ENCODE measurements around the gene C19orf53. TPM values are rescaled to one million over a fixed set of nuclear protein-coding genes. Genes with fewer than 3 reads are reported as not detected.

C19orf53 gene
- total RNA-seq (100 to 1,000 TPM in 3 of 4 donors, 10 to 100 TPM in 1; 91.3 to 121 (median 104) TPM), polyA plus RNA-seq (233 TPM)
- long read RNA-seq, donor 1, transcript C19orf53-202 (3 exons, 873 nt) = major isoform, 62 of 63 reads
- long read RNA-seq, donor 1, partial matches to known transcripts = 0 of 63 reads
- long read RNA-seq, donor 1, other reads (novel, unspliced or antisense) = 0 of 63 reads
- long read RNA-seq, donor 2, transcript C19orf53-202 (3 exons, 873 nt) = major isoform, 58 of 62 reads
- long read RNA-seq, donor 2, partial matches to known transcripts = 0 of 62 reads
- long read RNA-seq, donor 2, other reads (novel, unspliced or antisense) = 1 of 62 reads
- long read RNA-seq, donor 3, transcript C19orf53-202 (3 exons, 873 nt) = major isoform, 26 of 28 reads
- long read RNA-seq, donor 3, partial matches to known transcripts = 0 of 28 reads
- long read RNA-seq, donor 3, other reads (novel, unspliced or antisense) = 2 of 28 reads
- long read RNA-seq, donor 4, transcript C19orf53-202 (3 exons, 873 nt) = major isoform, 56 of 58 reads
- long read RNA-seq, donor 4, partial matches to known transcripts = 0 of 58 reads
- long read RNA-seq, donor 4, other reads (novel, unspliced or antisense) = 0 of 58 reads

DNA sequence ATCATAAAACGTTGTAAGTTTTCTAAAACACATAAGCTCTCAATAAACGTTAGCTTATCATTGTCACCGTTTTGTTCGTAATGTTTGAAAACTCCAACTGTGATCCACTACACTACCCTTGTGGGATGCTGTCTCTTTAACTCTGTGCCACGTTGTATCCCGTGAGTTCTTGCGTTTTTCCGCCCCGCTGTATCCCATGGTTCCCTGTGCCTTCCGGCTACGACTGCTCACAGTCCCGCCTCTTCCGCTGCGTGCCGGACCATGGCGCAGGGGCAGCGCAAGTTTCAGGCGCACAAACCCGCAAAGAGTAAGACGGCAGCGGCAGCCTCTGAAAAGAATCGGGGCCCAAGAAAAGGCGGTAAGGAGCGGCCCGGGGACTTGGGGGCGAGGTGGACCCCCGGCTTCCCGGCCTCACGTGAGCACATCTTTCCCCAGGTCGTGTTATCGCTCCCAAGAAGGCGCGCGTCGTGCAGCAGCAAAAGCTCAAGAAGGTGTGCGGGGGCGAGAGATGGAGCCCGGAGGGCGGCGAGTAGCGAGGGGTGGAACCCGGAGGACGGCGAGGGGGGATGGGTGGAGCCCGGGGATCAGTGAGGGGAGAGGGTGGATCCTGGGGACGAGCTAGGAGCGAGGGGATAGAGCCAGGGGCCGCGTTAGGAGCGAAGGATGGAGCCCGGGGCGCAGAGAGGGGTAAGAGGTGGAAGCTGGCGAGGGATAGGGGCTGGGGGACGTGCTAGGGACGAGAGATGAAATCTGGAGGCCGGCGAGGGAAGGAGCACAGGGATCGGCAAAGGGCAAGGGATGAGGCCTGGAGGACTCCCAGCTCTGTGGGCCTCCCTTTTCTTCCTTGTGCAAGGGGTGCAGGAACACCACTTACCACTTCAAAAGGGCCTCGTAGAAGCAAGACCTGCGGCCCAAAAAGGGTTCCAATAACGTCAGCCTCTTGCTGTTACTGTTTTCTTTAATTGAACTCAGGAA is at the start of gene C19orf53:
TSS of gene C19orf53 (plus strand) at position 240 of the 975 bp plus-strand sequence. CDS start at position 262, 22 bp downstream.
- DNase-seq = peak; percentile 90 to 96 (median 93)
- Histone ChIP-seq H3K4me3 (ENCODE audit: low read length) (peak within 1 kb of the TSS; percentile 92), H3K4me1 (ENCODE audit: control insufficient read depth, insufficient read depth, low read length) (peaks cover 2% of the 10 kb centered on the region), H3K27me3 (ENCODE audit: control insufficient read depth, insufficient read depth) (no peaks in the 10 kb centered on the region), H3K9me3 (ENCODE audit: control insufficient read depth, low read length) (no peaks in the 10 kb centered on the region), H3K27ac (ENCODE audit: low read length) (peak within 1 kb of the TSS; percentile 88)
- intact Hi-C loops (cut with DNase I) = no loop called here
- WGBS = under 1% methylated on average over 61 of the region's 61 CpGs
- peak; percentile 97 to 98 for ATAC-seq

GRCh38 chr19:13726323-13726722 is 47.9 kb upstream of the C19orf53 start:
- ATAC-seq (no peak), DNase-seq (no peak)
- Histone ChIP-seq H3K27ac (ENCODE audit: low read length) (no peak overlapping the region), H3K4me1 (ENCODE audit: control insufficient read depth, insufficient read depth, low read length) (no peaks in the 10 kb centered on the region), H3K4me3 (ENCODE audit: low read length) (no peak overlapping the region), H3K9me3 (ENCODE audit: control insufficient read depth, low read length) (no peaks in the 10 kb centered on the region), H3K27me3 (ENCODE audit: control insufficient read depth, insufficient read depth) (no peaks in the 10 kb centered on the region)
- intact Hi-C loops (cut with DNase I) = loop anchor here in 1 of 4 donors (10.0 kb wide), 1 partner anchor 452 kb away; no protein-coding TSS in a partner anchor
- WGBS = 95% methylated on average over 5 of the region's 5 CpGs

- ATAC-seq = no peak
- DNase-seq = no peak
- Histone ChIP-seq H3K9me3 (ENCODE audit: control insufficient read depth, low read length) (no peaks in the 10 kb centered on the region), H3K27me3 (ENCODE audit: control insufficient read depth, insufficient read depth) (no peaks in the 10 kb centered on the region), H3K27ac (ENCODE audit: low read length) (no peak overlapping the region), H3K4me1 (ENCODE audit: control insufficient read depth, insufficient read depth, low read length) (no peaks in the 10 kb centered on the region), H3K4me3 (ENCODE audit: low read length) (no peak overlapping the region)
- 47% methylated on average over 8 of the region's 8 CpGs for WGBS
- intact Hi-C loops (cut with DNase I) = loop anchor here in 1 of 4 donors (10.0 kb wide), 1 partner anchor 453 kb away; no protein-coding TSS in a partner anchor
Measured at GRCh38 chr19:13727798-13728197, 46.5 kb upstream of the C19orf53 start.

DNA sequence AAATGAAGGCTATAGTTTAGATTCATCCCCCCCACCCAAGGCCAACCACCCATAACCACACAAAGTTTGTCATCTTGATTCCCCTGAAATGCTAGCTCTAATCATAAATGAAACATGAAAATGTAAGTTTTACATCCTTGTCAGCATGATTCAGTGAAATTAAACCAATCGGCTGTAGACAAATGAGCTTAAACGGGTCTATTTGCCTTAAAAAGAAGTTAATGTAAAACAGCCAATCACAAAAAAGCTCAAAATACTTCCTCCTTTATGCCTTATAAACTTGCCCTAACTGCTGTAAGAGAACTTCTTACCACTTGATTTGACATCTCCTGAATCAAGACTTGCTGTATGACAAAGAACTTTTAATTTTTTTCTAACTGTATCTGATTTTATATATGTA is 44.4 kb upstream of the C19orf53 start:
- Histone ChIP-seq H3K9me3 (ENCODE audit: control insufficient read depth, low read length) (no peaks in the 10 kb centered on the region), H3K27me3 (ENCODE audit: control insufficient read depth, insufficient read depth) (no peaks in the 10 kb centered on the region), H3K27ac (ENCODE audit: low read length) (no peak overlapping the region), H3K4me3 (ENCODE audit: low read length) (no peak overlapping the region), H3K4me1 (ENCODE audit: control insufficient read depth, insufficient read depth, low read length) (peaks cover 2% of the 10 kb centered on the region)
- DNase-seq (no peak), ATAC-seq (no peak)
- intact Hi-C loops (cut with DNase I) = loop anchor here in 1 of 4 donors (10.0 kb wide), 1 partner anchor 455 kb away; no protein-coding TSS in a partner anchor
- 59% methylated on average over 2 of the region's 2 CpGs for WGBS

DNA sequence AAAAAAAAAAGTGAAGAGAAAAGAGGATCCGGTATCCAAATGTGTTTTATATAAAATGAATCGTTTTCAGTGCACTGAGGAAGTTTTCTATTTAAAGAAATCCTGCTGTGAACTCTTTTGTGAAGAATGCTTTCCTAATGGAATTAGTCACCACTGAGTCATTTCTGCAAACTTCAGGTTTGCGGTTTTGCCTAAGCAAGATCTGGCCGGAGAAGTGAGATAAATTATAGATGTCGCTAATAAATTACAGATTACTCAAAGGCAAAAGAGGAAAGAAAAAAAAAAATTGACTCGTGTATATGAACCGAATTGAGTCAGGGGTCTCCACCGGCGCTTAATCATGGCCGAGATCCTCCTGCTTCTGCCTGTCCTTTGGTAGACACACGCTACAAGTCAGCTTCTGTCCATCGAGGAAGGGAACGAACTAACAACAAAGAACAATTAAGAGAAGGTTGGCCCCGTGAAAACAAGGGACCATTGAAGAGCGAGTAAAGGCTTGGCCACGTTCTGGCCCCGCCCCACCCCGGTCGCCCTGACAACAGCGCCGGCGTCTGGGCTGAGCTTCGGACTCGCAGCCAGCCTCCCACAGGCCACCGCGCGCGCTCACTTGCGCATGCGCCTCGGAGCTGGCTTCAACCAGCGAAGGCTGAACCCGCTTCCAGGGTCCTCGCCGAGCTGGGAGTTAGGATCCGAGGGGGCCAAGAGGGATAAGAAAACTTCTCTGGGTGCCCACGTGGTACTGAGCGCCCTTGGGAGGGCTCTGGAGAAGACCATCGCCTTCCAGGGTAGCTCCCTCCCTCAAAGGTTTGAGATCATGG is 42.9 kb upstream of the C19orf53 start:
- Histone ChIP-seq H3K4me3 (ENCODE audit: low read length) (peak overlapping the region; percentile 80), H3K9me3 (ENCODE audit: control insufficient read depth, low read length) (no peaks in the 10 kb centered on the region), H3K27me3 (ENCODE audit: control insufficient read depth, insufficient read depth) (no peaks in the 10 kb centered on the region), H3K4me1 (ENCODE audit: control insufficient read depth, insufficient read depth, low read length) (peaks cover 2% of the 10 kb centered on the region), H3K27ac (ENCODE audit: low read length) (peak overlapping the region; percentile 91)
- DNase-seq (peak; percentile 96 to 99 (median 99)), ATAC-seq (peak; percentile 99 to 100)
- intact Hi-C loops (cut with DNase I) = no loop called here
- WGBS = 2% methylated on average over 39 of the region's 39 CpGs

DNA sequence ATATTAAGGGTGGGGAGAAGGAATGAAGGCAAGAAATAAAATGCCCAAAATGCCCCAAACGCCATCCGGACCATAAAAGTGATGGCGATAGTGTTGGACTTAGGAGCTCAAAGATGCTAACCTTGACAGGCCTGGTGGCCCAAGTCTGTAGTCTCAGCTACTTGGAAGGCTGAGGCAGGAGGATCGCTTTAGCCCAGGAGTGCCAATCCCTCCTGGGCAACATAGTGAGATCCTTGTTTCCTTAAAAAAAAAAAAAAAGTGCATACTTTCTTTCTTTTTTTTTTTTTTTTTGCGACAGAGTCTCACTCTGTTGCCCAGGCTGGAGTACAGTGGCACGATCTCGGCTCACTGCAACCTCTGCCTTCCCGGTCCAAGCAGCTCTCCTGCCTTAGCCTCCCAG is 41.9 kb upstream of the C19orf53 start:
- Histone ChIP-seq H3K9me3 (ENCODE audit: control insufficient read depth, low read length) (no peaks in the 10 kb centered on the region), H3K27me3 (ENCODE audit: control insufficient read depth, insufficient read depth) (no peaks in the 10 kb centered on the region), H3K4me3 (ENCODE audit: low read length) (no peak overlapping the region), H3K27ac (ENCODE audit: low read length) (no peak overlapping the region), H3K4me1 (ENCODE audit: control insufficient read depth, insufficient read depth, low read length) (peaks cover 2% of the 10 kb centered on the region)
- ATAC-seq (no peak), DNase-seq (no peak)
- whole genome bisulfite sequencing = 83% methylated on average over 8 of the region's 8 CpGs
- intact Hi-C loops (cut with DNase I) = no loop called here

DNA sequence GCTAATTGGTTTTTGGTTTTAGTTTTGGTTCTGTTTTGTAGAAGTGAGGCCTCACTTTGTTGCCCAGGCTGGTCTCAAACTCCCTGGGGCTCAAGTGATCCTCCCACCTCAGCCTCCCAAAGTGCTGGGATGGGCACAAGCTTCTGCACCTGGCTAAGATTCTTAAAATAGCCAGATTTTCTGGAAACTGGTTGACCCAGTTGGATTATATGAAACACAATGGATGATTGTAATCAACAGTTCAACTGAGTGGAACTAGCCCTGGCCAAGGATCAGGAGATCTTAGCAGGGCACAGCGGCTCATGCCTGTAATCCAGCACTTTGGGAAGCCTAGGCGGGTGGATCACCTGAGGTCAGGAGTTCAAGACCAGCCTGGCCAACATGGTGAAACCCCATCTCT is 39.5 kb upstream of the C19orf53 start:
- H3K27me3 ChIP-seq (ENCODE audit: control insufficient read depth, insufficient read depth) = no peaks in the 10 kb centered on the region
- DNase-seq (no peak), ATAC-seq (no peak)
- 93% methylated on average over 2 of the region's 2 CpGs for WGBS
- H3K4me3 ChIP-seq (ENCODE audit: low read length) = no peak overlapping the region
- H3K27ac ChIP-seq (ENCODE audit: low read length) = no peak overlapping the region
- H3K4me1 ChIP-seq (ENCODE audit: control insufficient read depth, insufficient read depth, low read length) = peaks cover 2% of the 10 kb centered on the region
- no peaks in the 10 kb centered on the region for H3K9me3 ChIP-seq (ENCODE audit: control insufficient read depth, low read length)
- intact Hi-C loops (cut with DNase I) = no loop called here

DNA sequence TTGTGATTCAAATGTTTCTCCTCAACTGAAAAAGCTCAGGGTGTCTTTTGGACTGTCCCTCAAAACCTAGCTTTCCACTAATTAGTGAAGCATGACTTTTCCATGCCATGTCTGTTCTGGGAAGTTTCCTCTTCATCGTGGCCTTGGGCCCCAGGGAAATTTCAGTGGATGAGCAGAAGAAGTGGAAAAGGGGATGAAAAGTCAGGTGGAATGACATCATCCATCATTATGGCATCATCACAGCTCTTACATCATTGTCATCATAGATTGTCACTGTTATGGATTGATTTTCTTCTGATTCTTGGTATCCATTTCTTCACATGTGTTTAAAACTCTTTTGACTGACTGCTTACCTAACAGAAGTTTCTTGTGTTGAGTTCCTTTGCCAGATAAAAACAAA is 36.2 kb upstream of the C19orf53 start:
- no peak for ATAC-seq
- Histone ChIP-seq H3K27ac (ENCODE audit: low read length) (no peak overlapping the region), H3K9me3 (ENCODE audit: control insufficient read depth, low read length) (no peaks in the 10 kb centered on the region), H3K27me3 (ENCODE audit: control insufficient read depth, insufficient read depth) (no peaks in the 10 kb centered on the region), H3K4me3 (ENCODE audit: low read length) (no peak overlapping the region), H3K4me1 (ENCODE audit: control insufficient read depth, insufficient read depth, low read length) (peaks cover 2% of the 10 kb centered on the region)
- WGBS = 96% methylated on average over 1 of the region's 1 CpG
- intact Hi-C loops (cut with DNase I) = no loop called here
- DNase-seq = no peak

- Histone ChIP-seq H3K4me3 (ENCODE audit: low read length) (no peak overlapping the region), H3K4me1 (ENCODE audit: control insufficient read depth, insufficient read depth, low read length) (no peaks in the 10 kb centered on the region), H3K27me3 (ENCODE audit: control insufficient read depth, insufficient read depth) (no peaks in the 10 kb centered on the region), H3K9me3 (ENCODE audit: control insufficient read depth, low read length) (no peaks in the 10 kb centered on the region), H3K27ac (ENCODE audit: low read length) (no peak overlapping the region)
- no peak for DNase-seq
- 92% methylated on average over 2 of the region's 2 CpGs for WGBS
- intact Hi-C loops (cut with DNase I) = no loop called here
- ATAC-seq = no peak
Measured at GRCh38 chr19:13741893-13742292, 32.4 kb upstream of the C19orf53 start.

DNA sequence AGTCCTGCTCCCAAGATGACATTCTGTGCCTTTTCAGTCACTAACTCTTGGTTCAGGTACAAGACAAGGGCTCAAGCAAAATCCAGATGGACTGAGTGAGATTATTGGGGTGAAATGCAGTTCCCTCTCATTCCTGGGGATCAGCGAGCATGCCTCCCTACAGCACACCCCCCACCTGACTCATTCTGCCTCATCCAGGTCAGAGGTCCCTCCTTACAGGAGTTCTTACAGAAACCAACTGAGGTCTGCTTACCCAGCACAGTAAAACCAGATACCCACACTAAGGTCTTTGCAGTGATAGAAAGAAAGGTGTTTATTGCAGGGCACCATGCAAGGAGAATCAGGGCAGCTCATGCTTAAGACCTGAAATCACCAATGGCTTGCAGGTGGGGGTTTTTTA is 31.5 kb upstream of the C19orf53 start:
- H3K4me1 ChIP-seq (ENCODE audit: control insufficient read depth, insufficient read depth, low read length) = no peaks in the 10 kb centered on the region
- intact Hi-C loops (cut with DNase I) = no loop called here
- no peak for ATAC-seq
- DNase-seq = no peak
- no peaks in the 10 kb centered on the region for H3K27me3 ChIP-seq (ENCODE audit: control insufficient read depth, insufficient read depth)
- no peaks in the 10 kb centered on the region for H3K9me3 ChIP-seq (ENCODE audit: control insufficient read depth, low read length)
- H3K4me3 ChIP-seq (ENCODE audit: low read length) = no peak overlapping the region
- WGBS = 93% methylated on average over 1 of the region's 1 CpG
- no peak overlapping the region for H3K27ac ChIP-seq (ENCODE audit: low read length)

Measured in right cardiac atrium (tissue), 5 donors.